Measurements from ENCODE around the gene CCDC71L.

Gene CCDC71L

DNA sequence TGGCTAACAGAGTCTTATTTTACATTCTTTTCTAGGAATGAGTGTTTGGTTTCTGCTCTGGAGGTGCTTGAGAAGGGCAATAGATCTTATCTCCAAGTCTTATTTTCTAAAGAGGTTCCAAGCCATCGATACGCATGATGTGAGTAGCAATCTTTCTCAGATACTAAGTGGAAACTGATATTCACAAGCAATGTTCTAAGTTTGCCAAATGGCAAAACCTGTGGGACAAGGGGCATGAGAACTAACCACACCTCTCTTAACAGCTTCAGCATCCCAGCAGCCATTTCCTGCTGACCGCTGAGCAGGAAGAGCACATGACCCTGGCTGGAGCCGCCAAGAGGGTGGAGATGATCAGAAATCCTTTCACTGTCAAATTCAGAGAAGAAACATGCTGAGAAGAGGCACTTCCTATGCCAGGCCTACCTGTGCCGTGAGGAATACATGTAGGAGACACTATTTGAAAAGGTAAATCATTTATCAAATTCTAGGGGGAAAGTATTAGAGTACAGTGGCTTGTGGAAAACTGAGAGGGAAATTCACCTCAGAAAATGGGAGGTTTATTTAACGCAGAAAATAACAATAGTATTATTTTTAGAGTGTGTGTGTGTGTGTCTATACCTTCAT lies 35.2 kb downstream of the CCDC71L start:
- DNase-seq (ENCODE audit: low read depth, low spot score): no peak

DNA sequence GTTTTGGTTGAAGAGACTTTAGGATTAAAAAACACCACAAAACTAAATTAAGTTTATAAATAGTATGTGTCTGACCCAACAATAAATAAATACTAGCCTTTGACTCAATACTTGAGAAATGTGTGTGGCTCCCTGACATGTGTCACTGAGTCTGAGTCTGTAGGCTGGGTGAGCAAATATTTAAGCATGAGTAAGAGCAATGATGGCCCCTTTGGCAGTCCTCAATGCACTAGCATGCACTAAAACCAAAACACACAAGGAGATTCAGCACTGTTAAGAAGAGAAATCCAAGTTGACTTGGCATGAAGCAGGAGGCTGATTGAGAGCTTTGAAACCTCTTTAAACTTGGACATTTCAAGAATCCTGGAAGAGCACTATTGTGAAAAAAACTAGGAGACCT lies 37.1 kb downstream of the CCDC71L start:
- DNase-seq (ENCODE audit: low read depth, low spot score): no peak

DNA sequence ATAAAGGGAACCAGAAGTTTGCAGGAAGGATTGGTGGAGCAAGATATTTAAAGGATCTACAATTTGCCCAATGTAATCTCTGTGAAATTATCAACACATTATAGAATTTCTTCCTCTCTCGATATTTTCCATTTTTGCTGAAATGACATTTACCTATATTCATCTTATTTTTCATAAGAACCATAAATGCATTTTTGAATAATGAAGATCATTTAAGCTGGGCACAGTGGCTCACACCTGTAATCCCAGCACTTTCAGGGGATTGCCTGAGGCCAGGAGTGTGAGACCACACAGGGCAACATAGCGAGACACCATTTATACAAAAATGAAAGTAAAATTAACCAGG lies 37.7 kb downstream of the CCDC71L start:
- no peak for DNase-seq (ENCODE audit: low read depth, low spot score)

DNA sequence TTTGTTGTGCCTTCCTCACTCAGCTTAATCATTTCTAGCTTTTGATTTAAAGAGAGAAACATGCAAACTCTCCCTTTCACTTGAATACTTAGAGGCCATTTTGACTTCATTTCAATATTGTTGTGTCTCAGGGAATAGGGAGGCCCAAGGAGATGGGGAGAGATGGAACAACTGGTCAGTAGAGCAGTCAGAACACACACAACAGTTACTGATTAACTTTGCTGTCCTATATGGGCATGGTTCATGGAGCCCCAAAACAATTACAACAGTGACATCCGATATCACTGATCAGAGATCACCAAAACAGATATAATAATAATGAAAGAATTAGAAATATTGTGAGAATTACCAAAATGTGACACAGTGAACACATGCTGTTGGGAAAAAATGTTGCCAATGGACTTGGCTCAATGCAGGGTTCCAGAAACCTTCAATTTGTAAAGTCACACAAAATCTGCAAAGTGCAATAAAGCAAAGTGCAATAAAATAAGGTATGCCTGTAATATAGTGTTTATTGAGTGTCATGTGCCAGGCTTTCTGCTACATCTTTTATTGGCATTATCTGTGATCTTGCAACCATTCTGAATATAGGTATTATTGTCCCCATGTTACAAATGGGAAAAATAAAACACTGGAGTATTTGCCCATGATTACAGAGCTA lies 38.2 kb downstream of the CCDC71L start:
- no peak for DNase-seq (ENCODE audit: low read depth, low spot score)

DNA sequence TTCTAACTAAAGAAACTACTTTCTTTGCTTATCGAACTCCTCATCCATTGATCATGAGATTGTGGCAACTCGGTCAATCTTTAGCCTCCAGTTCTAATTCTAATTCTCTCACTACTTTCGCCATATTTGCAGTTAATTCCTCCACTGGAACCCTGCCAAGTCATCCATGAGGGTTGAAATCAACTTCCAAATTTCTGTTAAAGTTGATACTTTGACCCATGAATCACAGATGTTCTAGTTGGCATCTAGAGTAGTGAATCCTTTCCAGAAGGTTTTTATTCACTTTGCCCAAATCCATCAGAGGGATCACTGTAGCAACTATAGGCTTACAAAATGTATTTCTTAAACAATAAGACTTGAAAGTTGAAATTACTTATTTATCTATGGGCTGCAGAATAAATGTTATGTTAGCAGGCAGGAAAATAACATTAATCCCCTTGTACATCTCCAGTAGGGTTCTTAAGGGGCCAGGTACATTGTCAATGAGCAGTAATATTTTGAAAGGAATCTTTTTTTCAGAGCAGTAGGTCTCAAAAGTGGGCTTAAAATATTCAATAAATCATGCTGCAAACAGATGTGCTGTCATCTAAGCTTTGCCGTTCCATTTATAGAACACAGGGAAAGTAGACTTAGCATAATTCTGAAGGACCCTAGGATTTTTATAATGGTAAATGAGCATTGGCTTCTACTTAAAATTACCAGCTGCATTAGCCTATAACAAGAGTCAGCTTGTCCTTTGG lies 39.4 kb downstream of the CCDC71L start:
- no peak for DNase-seq (ENCODE audit: low read depth, low spot score)

DNA sequence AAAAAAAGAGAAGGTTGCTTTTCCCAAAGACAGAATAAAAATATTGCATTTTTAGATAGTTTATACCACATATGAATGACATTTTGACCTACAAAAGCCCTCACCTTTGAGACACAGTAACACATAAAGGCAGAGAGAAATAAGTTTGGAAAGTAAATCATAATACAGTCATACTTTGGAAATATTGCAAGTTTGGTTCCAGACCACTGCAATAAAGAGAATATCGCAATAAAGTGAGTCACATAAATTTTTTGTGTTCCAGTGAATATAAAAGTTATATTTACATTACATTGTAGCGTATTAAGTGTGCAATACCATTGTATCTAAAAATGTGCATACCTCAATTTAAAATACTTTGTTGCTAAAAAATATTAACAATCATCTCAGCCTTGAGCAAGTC lies 40.3 kb downstream of the CCDC71L start:
- no peak for DNase-seq (ENCODE audit: low read depth, low spot score)

DNA sequence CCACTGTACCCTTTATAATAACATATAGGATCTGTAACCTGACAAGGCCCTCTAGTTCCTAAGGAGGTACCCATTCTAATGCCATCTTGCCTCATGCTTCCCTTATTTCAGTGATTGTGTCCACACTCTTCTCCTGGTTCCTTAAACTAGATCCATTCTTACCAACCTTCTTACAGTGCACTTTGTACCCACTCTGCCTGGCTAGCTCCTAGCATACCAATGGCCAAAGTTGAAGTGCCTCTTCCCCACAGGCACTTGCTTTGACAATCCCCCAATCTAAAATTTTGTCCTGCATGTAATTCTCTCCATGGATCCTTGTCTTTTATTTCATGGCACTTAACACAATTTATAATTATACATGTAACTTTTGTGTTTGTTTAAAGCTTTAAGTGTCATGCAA lies 40.9 kb downstream of the CCDC71L start:
- DNase-seq (ENCODE audit: low read depth, low spot score): no peak

DNA sequence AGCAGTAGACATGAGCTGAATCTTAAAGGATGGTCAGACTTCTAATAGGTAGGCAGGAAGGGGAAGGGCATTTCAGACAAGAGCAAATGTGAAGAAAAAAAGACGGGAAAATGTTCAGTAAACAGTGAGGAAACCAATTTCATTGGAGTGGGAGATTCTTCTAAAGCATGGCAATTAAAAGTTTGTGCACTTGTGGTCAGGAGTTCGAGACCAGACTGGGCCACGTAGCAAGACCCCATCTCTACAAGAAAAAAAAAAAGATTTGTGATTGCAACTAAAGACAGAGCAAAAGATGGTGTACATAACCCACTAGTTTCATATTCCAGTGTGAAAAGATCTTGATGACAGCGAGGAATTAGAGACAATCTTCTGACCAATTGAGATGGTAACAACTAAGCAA lies 41.7 kb downstream of the CCDC71L start:
- DNase-seq (ENCODE audit: low read depth, low spot score): no peak

DNA sequence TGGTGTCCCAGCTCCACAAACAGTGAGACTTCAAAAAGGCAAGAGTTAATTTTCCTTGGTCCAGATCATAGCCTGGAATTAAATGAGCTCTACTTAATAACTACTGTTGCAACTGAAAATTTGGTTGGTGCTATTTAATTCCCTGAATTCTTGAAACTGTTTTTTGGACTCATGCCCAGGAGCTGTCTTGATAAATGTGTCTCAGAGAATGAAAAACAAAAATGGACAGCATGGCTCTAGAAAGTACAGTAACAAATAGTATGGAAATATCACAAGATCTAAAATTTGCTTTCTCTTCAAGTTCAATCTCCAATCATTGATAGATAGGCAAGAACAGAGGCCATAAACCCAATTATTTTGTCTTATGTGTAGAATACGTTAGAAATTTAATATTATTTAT lies 42.5 kb downstream of the CCDC71L start:
- DNase-seq (ENCODE audit: low read depth, low spot score): no peak

DNA sequence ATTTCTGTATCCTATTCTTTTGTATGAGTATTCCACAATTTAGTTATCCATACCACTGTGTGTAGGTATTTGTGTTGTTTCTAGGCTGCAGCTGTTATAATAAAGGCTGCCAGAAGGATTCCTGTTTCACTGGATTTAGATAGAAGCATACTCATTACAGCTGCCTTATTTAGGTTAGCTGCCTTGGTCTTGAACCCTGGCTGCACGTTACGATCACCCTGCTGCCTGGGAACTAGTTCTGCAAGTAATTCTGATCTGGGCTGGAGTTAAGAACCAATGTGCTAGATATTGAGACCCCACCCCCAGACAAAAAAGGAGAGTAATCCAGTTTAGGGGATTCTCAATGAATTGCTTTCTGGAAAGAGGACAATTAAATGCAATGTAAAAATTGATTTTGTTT lies 43.1 kb downstream of the CCDC71L start:
- no peak for DNase-seq (ENCODE audit: low read depth, low spot score)

DNA sequence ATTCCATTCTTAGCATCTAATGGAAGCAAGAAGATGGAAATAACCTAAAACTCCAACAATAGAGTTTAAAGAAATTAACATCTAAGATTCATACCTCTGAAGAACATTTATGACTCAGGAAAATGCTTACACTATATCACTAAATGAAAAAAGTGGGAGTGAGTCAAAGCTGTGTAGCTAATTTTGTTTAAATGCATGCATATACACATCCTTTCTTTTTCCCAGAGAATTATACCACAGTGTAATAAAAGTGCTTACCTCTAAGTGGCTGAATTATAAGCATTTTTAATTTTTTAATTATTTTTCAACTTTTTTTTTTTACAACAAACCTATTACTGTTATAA lies 44.3 kb downstream of the CCDC71L start:
- DNase-seq (ENCODE audit: low read depth, low spot score): no peak

DNA sequence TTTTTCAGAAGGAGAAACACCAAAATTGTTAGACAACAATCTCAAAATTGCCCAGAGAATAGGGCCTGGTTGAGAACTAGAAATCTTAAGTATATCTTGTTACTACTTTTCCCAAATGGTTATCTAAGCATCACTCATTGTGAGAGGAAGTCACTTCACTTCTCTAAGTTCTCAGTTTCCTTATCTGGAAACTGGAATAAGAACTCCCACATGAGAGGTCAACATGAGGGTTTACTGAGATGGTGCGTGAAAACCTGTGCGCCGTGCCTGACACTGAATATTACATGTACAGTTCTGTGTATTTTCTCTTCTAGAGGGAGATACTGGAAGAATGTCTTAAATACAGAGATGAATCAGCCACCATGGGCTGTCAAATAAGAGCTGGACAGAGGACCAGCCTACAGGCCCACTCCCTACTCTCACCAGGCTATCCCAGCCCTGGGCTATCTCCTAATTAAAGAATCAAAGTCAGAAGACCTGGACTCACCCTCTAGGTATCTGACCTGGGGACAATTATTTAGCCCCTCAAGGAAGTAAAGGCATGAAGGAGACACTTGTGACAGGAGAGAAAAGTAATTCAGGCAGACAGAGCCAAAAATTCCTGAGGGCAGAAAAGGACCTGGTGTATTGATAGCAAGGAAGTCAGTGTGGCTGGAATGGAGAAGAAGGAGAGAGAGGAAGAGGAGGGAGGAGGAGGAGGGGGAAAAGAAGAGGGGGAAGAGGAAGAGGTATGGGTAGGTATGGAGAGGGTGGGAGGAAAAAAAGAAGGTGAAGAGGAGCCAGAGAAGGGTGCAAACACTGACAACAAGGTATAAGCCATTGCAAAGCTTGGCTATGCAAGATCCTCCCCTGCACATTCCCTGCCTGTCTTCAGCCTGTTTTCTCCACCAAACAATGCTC lies 44.9 kb downstream of the CCDC71L start:
- DNase-seq (ENCODE audit: low read depth, low spot score): peak; percentile 21

DNA sequence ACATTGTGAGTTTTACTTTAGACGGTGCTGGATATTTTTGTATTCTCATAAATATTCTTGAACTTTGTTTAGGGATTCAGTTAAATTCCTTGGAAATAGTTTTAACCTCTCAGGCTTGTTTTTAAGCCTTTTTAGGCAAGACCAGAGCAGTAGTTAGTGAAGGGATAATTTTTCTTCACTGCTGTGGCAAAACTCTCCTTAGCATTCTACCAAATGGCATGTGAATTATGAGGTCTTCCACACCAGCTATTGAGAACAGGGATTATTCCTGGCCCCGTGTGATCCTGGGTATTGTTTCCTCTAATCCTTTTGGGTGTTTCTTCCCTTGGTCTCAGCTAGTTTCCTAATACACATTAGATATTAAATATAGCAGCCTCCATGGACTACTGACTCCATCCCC lies 46.2 kb downstream of the CCDC71L start:
- DNase-seq (ENCODE audit: low read depth, low spot score): no peak

DNA sequence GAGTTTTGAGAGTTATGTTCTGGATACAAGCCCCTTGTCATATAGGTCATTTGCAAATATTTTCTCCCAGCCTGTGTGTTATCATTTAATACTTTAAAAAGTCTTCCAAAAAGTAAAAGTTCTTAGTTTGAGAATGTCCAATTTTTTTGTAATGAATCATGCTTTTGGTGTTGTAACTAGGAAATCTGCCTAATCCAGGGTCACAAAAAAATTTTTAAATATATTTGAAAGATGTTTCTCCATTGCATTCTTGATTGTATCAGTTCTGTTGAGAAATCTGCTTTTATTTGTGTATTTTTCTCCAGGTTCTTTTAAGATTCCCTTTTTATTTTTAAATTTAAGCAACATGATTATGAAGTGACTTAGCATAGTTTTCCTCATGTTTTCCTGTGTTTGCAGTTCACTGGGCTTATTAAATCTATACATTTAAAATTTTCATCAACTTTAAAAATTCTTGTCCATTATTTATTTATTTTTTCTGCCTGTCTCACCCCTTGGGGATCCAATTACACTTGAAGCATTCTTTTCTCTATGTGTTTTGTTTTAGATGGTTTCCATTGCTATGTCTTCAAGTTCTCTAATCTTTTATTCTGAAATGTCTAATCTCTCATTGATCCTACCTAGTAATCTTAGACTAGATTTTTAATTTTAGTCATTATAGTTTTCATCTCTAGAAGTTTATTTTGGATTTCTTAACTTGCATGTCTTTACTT lies 47.0 kb downstream of the CCDC71L start:
- no peak for DNase-seq (ENCODE audit: low read depth, low spot score)

DNA sequence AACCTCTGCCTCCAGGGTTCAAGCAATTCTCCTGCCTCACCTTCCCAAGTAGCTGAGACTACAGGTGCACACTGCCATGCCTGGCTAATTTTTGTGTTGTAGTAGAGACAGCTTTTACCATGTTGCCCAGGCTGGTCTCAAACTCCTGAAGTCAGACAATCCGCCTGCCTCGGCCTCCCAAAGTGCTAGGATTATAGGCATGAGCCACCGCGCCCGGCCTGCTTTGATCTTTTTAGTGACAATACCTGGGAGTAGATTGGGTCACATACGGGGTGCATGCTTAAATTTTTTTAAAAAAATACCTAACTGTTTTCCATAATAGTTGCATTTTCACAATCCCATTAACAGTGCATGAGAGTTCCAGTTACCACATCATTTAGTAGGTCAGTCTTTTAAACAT lies 47.7 kb downstream of the CCDC71L start:
- DNase-seq (ENCODE audit: low read depth, low spot score): no peak

DNA sequence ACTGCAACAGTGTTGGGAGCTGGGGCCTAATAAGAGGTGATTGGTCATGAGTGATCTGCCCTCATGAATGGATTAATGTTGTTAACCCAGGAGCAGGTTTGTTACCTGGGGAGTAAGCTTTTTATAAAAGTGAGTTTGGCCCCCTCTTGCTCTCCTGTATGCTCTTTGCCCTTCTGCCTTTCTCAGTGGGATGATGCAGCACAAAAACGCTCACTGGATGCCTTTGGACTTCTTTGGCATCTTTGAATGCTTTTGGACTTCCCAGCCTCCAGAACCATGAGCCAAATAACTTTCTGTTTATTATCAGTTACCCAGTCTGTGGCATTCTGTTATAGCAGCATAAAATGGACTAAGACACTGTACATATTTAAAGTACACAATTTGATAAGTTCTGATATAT lies 48.5 kb downstream of the CCDC71L start:
- DNase-seq (ENCODE audit: low read depth, low spot score): no peak

DNA sequence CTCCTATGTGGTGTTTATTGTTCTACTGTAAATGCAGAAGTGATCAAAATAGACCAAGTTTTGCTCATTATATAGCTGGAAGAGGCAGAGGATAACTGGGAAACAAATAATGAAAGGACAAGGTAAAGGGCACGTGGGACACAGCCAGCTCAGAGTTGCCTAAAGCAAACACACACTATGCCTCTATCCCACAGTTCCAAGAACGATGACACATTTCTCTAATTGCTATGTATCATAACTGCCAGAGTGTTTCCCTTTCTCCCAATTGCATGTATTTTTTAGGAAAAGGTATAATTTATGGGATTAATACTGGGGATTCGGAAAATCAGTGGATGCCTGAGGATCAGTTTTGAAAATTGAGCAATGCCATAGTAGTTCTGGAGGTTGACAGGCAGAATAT lies 49.0 kb downstream of the CCDC71L start:
- no peak for DNase-seq (ENCODE audit: low read depth, low spot score)

DNA sequence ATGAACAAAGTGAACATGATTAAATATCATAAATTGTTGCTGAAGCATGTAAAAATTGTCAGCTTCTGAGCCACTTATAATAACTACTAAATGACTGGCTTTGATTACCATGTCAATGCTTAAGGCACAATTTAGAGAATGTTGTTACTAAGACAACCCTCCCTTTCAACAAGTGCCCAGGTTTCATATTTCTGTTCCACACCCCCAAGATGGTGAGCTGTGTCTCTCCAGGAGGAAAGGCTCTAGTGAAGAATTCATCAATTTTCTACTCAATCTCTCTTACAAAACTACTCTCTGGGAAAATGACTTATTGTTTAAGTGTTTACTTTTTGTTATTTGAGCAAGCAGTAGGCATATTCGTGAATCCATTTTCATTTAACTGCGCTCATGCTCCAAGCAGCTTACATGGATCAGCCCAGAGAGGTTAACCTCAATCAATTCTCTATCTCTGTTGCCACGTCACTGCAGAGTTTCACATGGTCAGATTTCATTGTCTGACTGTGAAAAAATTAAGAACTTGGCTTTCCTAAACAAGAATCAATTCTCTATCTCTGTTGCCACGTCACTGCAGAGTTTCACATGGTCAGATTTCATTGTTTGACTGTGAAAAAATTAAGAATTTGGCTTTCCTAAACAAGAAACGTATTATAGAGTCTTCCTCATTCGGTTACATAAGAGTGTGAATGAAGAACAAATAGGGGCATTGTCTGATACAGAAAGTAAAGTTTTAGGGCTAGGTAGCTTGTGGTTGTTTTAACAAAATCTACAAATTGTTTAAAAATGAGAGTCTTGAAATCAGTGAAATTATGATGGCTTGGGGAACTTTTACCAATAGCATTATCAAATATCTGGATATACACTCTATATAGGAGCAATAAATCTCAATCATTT lies 49.7 kb downstream of the CCDC71L start:
- DNase-seq (ENCODE audit: low read depth, low spot score): no peak

DNA sequence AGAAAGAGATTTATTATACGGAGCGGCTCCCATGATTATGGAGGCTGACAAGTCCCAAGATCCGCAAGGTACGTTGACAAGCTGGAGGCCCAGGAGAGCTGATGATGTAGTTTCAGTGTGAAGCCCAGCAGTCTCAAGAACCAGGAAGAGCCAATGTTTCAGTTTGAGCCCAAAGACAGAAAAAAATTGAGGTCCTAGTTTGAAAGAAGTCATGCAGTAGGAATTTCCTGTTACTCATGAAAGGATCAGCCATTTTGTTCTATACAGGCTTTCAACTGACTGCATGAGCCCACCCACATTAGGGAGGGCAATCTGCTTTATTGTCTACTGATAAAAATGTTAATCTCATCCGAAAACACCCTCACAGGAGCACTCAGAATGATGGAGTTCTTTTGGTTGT lies 51.5 kb downstream of the CCDC71L start:
- no peak for DNase-seq (ENCODE audit: low read depth, low spot score)

DNA sequence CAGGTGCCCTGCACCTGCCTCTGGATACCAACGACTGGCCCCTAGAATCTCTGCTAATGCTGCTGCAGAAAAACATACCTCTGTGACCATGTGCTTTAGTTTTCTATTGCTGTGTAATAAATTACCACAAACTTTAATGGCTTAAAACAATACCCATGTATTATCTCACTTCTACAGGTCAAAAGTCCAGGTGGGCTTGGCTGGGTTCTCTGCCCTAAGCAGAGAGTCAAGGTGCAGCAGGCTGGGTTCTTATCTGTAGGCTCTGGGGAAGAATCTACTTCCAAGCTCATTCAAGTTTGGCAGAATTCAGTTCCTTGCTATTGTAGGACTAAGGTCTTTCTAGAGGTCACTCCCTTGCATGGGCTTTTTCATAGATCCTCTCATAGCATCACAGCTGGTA lies 52.3 kb downstream of the CCDC71L start:
- no peak for DNase-seq (ENCODE audit: low read depth, low spot score)

Data from ELF-1 (cell line).